HG03280 (cell line): Measurements from ENCODE around the gene MAP1LC3A.

ENCODE experiments used
- ATAC-seq: cut with Tn5 transposase; IDR thresholded peaks from one replicate; pipeline ENCODE4 v1.9.1; 2021; ENCODE audit warnings: mild to moderate bottlenecking, moderate library complexity; ENCODE audit not compliant: unreplicated experiment

The MAP1LC3A gene

GRCh38 chr20:34547844-34548613 lies 10.5 kb upstream of the MAP1LC3A start:
- ATAC-seq = no peak

GRCh38 chr20:34549291-34549928 lies 9.1 kb upstream of the MAP1LC3A start:
- ATAC-seq = no peak

- no peak for ATAC-seq
Observed at GRCh38 chr20:34549929-34550305, 8.6 kb upstream of the MAP1LC3A start.

GRCh38 chr20:34552569-34552968 lies 5.9 kb upstream of the MAP1LC3A start:
- ATAC-seq = no peak

GRCh38 chr20:34553366-34553867 lies 5.1 kb upstream of the MAP1LC3A start:
- ATAC-seq = no peak

DNA sequence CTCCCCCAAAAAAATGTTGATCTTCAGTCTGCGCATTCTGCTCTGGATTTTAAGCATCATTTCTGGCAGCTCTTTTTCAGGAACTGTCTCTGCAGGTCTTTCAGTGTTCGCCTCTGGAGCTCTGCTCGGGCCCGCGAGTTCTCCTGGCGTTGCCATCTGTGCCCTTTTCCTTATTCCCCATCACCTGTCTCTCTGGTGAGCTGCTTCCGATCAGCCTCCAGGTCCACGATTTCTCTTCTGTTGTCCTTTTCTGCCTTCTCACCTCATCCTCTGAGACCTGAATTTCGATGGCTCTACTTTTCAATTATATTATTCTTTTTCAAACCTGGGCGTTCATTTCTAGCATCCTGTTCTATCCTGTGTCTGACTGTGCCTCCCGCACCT lies 590 bp upstream of the MAP1LC3A start:
- ATAC-seq = no peak

- no peak for ATAC-seq
Observed at GRCh38 chr20:34559311-34560140, 1.0 kb downstream of the MAP1LC3A start.

DNA sequence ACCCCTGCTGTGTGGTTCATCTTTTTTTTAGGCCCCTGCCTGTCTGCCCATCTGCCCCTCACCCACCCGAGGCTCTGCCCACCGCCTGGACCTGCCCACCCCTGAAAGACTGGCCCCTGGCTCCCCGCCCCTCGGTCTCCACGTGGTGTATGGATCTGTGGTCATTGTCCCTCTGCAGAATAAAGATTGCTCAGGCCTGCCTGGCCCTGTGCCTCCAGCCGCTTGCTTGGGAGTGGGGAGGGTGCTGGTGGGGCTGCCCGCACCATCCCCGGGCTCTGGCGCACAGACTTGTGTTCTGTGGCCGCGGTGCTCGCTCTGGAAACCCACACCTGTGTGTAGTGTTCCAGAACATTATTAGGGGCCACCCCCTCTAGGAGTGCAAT lies 1.6 kb downstream of the MAP1LC3A start:
- no peak for ATAC-seq

DNA sequence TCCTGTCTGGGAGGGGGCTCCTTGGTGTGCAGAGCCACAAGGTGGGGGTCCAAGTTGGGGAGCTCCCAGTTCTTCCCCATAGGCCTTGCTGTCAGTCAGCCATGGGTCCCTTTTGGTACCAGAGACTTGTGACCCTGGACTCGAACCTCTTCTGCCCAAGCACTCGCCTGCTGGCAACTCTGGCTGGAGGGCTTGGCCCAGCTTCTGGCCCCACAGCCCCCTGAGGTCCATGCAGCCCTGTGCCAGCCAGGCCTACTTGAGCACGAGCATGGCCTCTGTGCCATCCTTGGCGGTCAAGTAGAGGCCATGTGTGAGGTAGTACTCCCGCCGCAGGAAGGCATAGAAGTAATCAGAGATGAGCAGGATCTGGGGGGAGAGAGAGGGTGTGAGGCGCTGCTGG lies 2.1 kb downstream of the MAP1LC3A start:
- ATAC-seq = no peak

- no peak for ATAC-seq
Observed at GRCh38 chr20:34561661-34562060, 3.1 kb downstream of the MAP1LC3A start.

GRCh38 chr20:34562641-34563040 lies 4.1 kb downstream of the MAP1LC3A start:
- no peak for ATAC-seq

DNA sequence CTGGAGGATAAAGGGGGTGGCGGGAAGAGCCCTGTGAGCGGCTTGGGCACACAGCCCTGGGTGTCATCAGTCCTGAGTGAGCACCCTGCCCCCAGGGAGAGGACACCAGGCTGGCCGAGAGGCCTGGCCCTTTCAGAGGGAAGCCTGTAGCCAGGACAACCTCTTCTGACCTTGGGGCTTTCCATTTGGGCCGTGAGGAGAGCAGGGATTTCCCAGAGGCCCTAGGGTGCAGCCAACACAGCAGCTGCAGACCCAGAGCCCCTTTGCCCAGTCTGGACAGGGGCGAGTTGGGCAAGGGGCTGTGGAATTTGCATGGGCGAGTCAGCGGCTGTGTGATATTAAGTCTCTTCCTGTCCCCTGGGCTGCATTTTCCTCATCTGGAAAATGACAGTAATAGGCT lies 6.3 kb downstream of the MAP1LC3A start:
- ATAC-seq = no peak

- ATAC-seq = no peak
Observed at GRCh38 chr20:34566978-34567891, 8.7 kb downstream of the MAP1LC3A start.

DNA sequence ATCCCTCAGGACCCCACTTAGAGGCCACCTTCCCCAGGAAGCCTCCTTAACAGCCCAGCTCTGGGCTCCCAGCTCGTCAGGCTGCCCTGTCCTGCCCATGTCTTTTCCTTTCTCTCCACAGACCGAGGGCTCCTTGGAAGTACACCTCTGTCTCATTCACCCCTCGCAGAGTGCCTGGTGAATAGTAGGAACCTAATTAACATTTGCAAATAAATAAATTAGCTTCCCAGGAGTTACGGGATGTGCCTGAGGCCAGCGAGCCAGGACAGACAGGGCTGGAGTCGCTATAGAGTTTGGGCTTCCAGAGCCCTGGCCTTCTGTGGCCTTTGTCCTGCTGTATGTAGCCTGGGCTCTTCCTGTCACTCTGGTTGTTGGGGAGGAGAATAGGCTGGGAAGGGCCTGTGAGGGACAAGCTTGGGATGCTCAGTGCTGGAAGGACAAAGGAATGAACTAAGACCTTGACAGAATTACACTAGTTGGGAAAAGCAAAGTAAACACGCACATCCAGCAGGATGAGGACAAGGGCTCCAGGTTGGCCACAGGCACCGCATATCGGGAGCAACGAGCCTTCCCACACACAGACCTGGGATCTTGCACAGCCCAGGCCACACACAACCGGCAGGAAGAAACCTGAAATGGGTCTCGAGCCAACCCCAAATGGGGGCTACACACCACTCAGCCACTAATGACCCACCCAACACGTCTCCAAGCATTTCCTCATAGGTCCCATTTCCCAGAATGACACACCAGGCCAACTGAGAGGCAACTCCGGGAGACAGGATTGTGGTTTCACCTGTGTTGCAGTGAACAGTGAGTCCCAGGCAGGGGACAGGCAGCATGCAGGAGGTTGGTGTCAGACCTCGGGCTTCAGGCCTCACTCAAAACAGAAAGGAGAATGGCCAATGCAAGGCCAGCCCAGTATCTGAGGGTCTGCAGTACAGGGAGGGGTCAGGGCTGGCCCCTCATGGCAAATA lies 9.7 kb downstream of the MAP1LC3A start:
- no peak for ATAC-seq

- ATAC-seq = no peak
Observed at GRCh38 chr20:34569598-34569997, 11.1 kb downstream of the MAP1LC3A start.

DNA sequence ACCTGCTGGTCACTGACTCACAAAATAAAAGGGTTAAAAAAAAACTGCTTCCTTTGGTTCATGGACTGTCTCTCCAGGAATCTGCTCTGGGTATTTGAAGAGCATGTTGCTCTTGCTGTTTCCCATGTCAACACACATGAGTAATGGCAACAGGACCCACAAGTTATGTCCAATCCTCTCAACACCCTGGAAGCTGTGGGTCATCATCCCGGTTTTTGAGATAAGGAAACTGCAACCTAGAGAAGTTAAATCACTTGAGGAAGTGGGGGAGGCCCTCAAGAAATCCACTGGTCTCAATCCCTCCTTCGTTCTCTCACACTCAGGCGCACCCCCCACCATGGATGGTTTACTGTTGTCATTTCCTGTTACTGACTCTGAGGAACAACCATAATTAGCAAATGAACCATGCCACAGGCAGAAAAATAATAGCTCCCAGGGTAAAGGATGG lies 12.4 kb downstream of the MAP1LC3A start:
- ATAC-seq = no peak

DNA sequence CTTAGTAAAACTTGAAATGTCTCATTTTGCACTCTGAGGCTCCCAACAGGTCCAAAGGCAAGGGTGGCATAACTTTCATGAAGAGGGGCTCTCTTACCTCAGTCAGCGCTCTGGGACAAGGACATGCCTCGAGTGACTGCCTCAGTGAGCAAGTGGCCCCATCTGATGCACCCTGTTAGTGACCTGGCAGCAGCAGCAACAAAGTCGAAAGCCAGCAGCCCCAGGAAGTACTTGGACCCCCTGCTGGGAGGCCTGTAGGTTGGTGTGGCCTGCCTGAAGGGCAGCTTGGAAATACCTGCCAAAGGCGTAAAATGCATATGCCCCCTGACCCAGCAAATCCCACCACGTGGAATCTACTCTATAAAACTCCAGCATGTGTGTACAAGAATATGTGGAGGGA lies 13.2 kb downstream of the MAP1LC3A start:
- ATAC-seq = no peak

- ATAC-seq = no peak
Observed at GRCh38 chr20:34573541-34574300, 15.2 kb downstream of the MAP1LC3A start.

DNA sequence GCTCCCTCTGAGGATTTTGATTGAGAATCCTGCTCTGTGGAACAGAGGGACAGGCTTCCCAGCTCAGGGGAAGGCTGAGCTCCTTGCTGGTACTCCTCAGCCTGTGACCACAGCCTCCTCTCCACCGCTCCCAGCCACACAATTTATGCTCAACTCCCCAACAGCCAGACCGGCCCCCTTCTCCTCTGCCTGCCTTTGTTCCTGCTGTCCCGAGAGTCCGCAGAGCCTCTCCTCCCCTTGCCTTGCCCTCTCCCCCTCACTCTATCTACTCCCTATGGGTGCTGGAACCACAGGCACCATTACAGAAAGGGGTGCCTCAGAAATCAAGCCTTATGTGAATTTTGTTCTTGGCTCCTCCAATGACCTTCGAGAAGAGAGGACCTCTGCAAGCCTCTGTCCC lies 15.9 kb downstream of the MAP1LC3A start:
- ATAC-seq = no peak
